ENCODE results near the gene RTRAF. TPM values are rescaled to one million over a fixed set of nuclear protein-coding genes. Genes with fewer than 3 reads are reported as not detected.

The RTRAF gene
- total and polyA plus RNA-seq, 2 of the 8 experiments (the other 6 are each of a cell fraction or from before 2014, with no cell fraction given): 149 to 359 TPM

DNA sequence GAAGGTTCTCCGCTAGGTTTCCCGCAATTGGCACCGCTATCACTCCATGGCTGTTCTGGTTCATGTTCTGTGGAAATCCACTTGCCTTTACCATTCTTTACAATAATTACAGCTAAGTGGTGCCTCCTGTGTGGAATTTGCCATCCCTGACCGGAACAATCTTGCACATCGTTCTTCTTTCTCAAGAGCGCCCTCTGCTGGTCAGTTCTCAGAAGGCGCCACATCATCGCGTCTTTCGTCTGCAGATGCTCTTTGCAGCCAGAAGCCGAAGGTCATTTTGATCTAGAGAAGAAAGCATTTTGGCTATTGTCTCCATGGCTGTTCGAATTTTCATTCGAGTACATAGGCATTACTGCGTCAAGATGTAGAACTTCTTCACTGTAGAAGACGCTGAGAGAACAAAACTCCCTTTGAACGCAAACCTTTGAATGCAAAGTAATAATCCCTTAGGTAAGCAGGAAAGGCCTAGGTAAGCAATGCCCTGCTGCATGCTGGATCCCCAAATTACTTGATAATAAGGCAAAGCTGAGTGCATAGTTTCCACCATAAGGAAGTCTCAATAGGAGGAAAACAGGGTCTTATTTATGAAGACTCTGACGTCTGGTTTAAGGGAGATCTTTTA lies 10.1 kb upstream of the RTRAF start:
- FAIRE-seq: peak; percentile 98

More for the DNA sequence above, 10.1 kb upstream of the RTRAF start:
- Histone ChIP-seq H3K4ac (replicated peaks; ENCODE audit: insufficient read length, low read depth, low read length) (no peak overlapping the region), H4K8ac (ENCODE audit: extremely low read depth, insufficient read depth, low read length) (no peak overlapping the region), H3K36me3 (ENCODE audit: control insufficient read depth in 2 of 4, insufficient read depth in 4 of 4, low read length in 3 of 4) (no peaks in the 10 kb centered on the region), H4K5ac (ENCODE audit: insufficient read length, low read depth, low read length) (no peak overlapping the region), H3K14ac (ENCODE audit: insufficient read length) (no peak overlapping the region), H4K91ac (replicated peaks; ENCODE audit: insufficient read length, low read length) (no peak overlapping the region), H3K4me3 (ENCODE audit: extremely low read depth in 1 of 4, insufficient read depth in 2 of 4, low read depth in 3 of 4, low read length in 4 of 4) (no peak overlapping the region), H4K20me1 (replicated peaks in 1 of 2; ENCODE audit: control insufficient read depth in 1 of 2, insufficient read depth in 2 of 2, low read length in 2 of 2) (no peaks in the 10 kb centered on the region), H3K23ac (ENCODE audit: insufficient read length) (no peak overlapping the region), H2BK120ac (replicated peaks; ENCODE audit: low read depth, low read length) (no peak overlapping the region), H2BK20ac (ENCODE audit: low read length) (no peak overlapping the region), H3K9ac (replicated peaks in 1 of 4; ENCODE audit: extremely low read depth in 1 of 4, low read depth in 3 of 4, low read length in 3 of 4) (no peak overlapping the region), H2BK15ac (ENCODE audit: low read length) (no peak overlapping the region), H3K4me2 (ENCODE audit: insufficient read depth in 1 of 2, low read depth in 2 of 2, low read length in 2 of 2) (no peak overlapping the region), H3K27ac (ENCODE audit: low read depth, low read length) (no peak overlapping the region), H3K23me2 (ENCODE audit: low read depth, low read length) (no peaks in the 10 kb centered on the region), H3K56ac (replicated peaks; ENCODE audit: insufficient read length, low read depth, low read length) (no peak overlapping the region), H3K18ac (ENCODE audit: extremely low read depth, low read length) (no peak overlapping the region), H2AK5ac (ENCODE audit: low read depth, low read length) (no peak overlapping the region), H3K27me3 (replicated peaks in 1 of 4; ENCODE audit: control insufficient read depth in 3 of 4, extremely low read depth in 1 of 4, insufficient read depth in 3 of 4, low read length in 3 of 4) (no peaks in the 10 kb centered on the region), H2BK5ac (ENCODE audit: low read depth, low read length) (no peak overlapping the region), H3K79me1 (ENCODE audit: low read depth, low read length) (no peaks in the 10 kb centered on the region), H3K9me3 (ENCODE audit: insufficient read depth in 2 of 2, low read depth in 1 of 2, low read length in 1 of 2) (no peaks in the 10 kb centered on the region), H2AFZ (ENCODE audit: low read length) (peak overlapping the region; percentile 72; the same call in 1 of the 2 replicates), H3K79me2 (ENCODE audit: control insufficient read depth in 1 of 2, insufficient read depth in 2 of 2, low read length in 2 of 2) (no peaks in the 10 kb centered on the region), H3K4me1 (replicated peaks in 1 of 4; ENCODE audit: control insufficient read depth in 3 of 4, insufficient read depth in 4 of 4, low read length in 3 of 4) (no peaks in the 10 kb centered on the region), H2BK12ac (ENCODE audit: low read depth, low read length) (no peak overlapping the region)
- whole genome bisulfite sequencing, 2 experiments (ENCODE audit: extremely low coverage in 1 of 2, insufficient coverage in 1 of 2, insufficient read length in 1 of 2, insufficient replicate concordance in 2 of 2, low coverage in 1 of 2, low lambda C conversion rate in 2 of 2, missing lambda C conversion rate in 1 of 2): 30% methylated on average over 17 of the region's 17 CpGs; no CpG with 5 or more reads in 1 of the 2 experiments
- POLR2A ChIA-PET (ENCODE audit: partially characterized antibody): interaction anchor here (0.8 kb wide), 1 partner anchor 10 kb away, joined by 3 read pairs; the partner anchor contains the start of gene RTRAF
- peak; percentile 56 to 94 for DNase-seq (ENCODE audit: low read depth in 1 of 2, low spot score in 2 of 2)
- CTCF ChIA-PET (ENCODE audit: partially characterized antibody): interaction anchor here (0.7 to 5.6 kb wide), 47 partner anchors 9 to 696 kb away, joined by 3 to 53 read pairs (median 4); no protein-coding TSS in a partner anchor
- TF ChIP-seq TEAD4 (IDR thresholded peaks at IDR 0.05; ENCODE audit: low read depth, low read length) (peak; percentile 52), YY1 (IDR thresholded peaks at IDR 0.05; ENCODE audit: low read depth, low read length) (0 out of 2 replicates have a peak, but pooled peaks have one; percentile 40), SIN3A (conservative IDR thresholded peaks at IDR 0.05 in 1 of 2, IDR thresholded peaks at IDR 0.05 in 1 of 2; ENCODE audit: low read depth in 1 of 2, low read length in 2 of 2) (no peak), CREB1 (IDR thresholded peaks at IDR 0.05) (0 out of 2 replicates have a peak, but pooled peaks have one; percentile 50), RAD21 (IDR thresholded peaks at IDR 0.05 in 1 of 2, conservative IDR thresholded peaks at IDR 0.05 in 1 of 2; ENCODE audit: low read depth in 2 of 2, low read length in 2 of 2) (peak; percentile 84 to 88)
- TF ChIP-seq, protein P1, sequence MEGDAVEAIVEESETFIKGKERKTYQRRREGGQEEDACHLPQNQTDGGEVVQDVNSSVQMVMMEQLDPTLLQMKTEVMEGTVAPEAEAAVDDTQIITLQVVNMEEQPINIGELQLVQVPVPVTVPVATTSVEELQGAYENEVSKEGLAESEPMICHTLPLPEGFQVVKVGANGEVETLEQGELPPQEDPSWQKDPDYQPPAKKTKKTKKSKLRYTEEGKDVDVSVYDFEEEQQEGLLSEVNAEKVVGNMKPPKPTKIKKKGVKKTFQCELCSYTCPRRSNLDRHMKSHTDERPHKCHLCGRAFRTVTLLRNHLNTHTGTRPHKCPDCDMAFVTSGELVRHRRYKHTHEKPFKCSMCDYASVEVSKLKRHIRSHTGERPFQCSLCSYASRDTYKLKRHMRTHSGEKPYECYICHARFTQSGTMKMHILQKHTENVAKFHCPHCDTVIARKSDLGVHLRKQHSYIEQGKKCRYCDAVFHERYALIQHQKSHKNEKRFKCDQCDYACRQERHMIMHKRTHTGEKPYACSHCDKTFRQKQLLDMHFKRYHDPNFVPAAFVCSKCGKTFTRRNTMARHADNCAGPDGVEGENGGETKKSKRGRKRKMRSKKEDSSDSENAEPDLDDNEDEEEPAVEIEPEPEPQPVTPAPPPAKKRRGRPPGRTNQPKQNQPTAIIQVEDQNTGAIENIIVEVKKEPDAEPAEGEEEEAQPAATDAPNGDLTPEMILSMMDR (IDR thresholded peaks at IDR 0.05; ENCODE audit: control extremely low read depth in 1 of 3, insufficient read depth in 1 of 3, low read depth in 1 of 3, low read length in 3 of 3): peak; percentile 76 to 95 (median 77)

Measured in H1 (cell line).